ENCODE results near the gene UCK1.

UCK1 gene

GRCh38 chr9:131475111-131475955 is 55.7 kb downstream of the UCK1 start:
- DNase-seq, result no peak

- DNase-seq, result no peak
Measured at GRCh38 chr9:131474711-131475110, 56.4 kb downstream of the UCK1 start.

GRCh38 chr9:131473891-131474290 is 57.2 kb downstream of the UCK1 start:
- DNase-seq, result no peak

Measured in COR-L47 (cell line).